GM21786 (cell line): Measurements from ENCODE around the gene HNRNPR.
"Not testable (repeated sequence)": the region's sequence is repeated elsewhere in the genome, so short reads cannot be mapped to it uniquely, and the experiment has no call there.

ENCODE experiments used
- ATAC-seq: cut with Tn5 transposase; IDR thresholded peaks from one replicate; pipeline ENCODE4 v1.9.1; 2021; ENCODE audit not compliant: unreplicated experiment

HNRNPR gene

GRCh38 chr1:23331713-23332112 lies 12.4 kb downstream of the HNRNPR start:
- no peak for ATAC-seq

- ATAC-seq, result no peak
Observed at GRCh38 chr1:23330846-23331245, 13.2 kb downstream of the HNRNPR start.

- no peak for ATAC-seq
Observed at GRCh38 chr1:23325393-23325792, 18.7 kb downstream of the HNRNPR start.

GRCh38 chr1:23322770-23323169 lies 21.3 kb downstream of the HNRNPR start:
- no peak for ATAC-seq

GRCh38 chr1:23310280-23310679 lies 33.8 kb downstream of the HNRNPR start:
- not testable (repeated sequence) for ATAC-seq

GRCh38 chr1:23304140-23304620 lies 39.9 kb downstream of the HNRNPR start:
- ATAC-seq, result no peak

- ATAC-seq, result no peak
Observed at GRCh38 chr1:23303524-23303923, 40.6 kb downstream of the HNRNPR start.

GRCh38 chr1:23296931-23297330 lies 47.2 kb downstream of the HNRNPR start:
- ATAC-seq, result no peak

- ATAC-seq, result no peak
Observed at GRCh38 chr1:23291706-23292105, 52.4 kb downstream of the HNRNPR start.

- ATAC-seq, result no peak
Observed at GRCh38 chr1:23290836-23291565, 53.1 kb downstream of the HNRNPR start.

GRCh38 chr1:23288671-23289070 lies 55.4 kb downstream of the HNRNPR start:
- ATAC-seq, result no peak

- ATAC-seq, result no peak
Observed at GRCh38 chr1:23288201-23288600, 55.9 kb downstream of the HNRNPR start.

GRCh38 chr1:23286401-23286800 lies 57.7 kb downstream of the HNRNPR start:
- ATAC-seq, result no peak

GRCh38 chr1:23283667-23284602 lies 60.1 kb downstream of the HNRNPR start:
- no peak for ATAC-seq

- no peak for ATAC-seq
Observed at GRCh38 chr1:23282957-23283356, 61.1 kb downstream of the HNRNPR start.

- ATAC-seq, result no peak
Observed at GRCh38 chr1:23278717-23279116, 65.4 kb downstream of the HNRNPR start.

- no peak for ATAC-seq
Observed at GRCh38 chr1:23276531-23276930, 67.6 kb downstream of the HNRNPR start.

GRCh38 chr1:23274134-23274505 lies 70.0 kb downstream of the HNRNPR start:
- ATAC-seq, result no peak

GRCh38 chr1:23273450-23274133 lies 70.5 kb downstream of the HNRNPR start:
- ATAC-seq, result no peak

GRCh38 chr1:23263380-23263887 lies 80.7 kb downstream of the HNRNPR start:
- ATAC-seq, result no peak

GRCh38 chr1:23258082-23258481 lies 86.0 kb downstream of the HNRNPR start:
- not testable (repeated sequence) for ATAC-seq
